HG03442 (cell line): ENCODE data around the gene PCNX1.
"Not testable (repeated sequence)": the region's sequence is repeated elsewhere in the genome, so short reads cannot be mapped to it uniquely, and the experiment has no call there.

Experiments
- ATAC-seq: cut with Tn5 transposase; IDR thresholded peaks from one replicate; pipeline ENCODE4 v1.9.1; 2021; ENCODE audit warnings: mild to moderate bottlenecking, moderate library complexity; ENCODE audit not compliant: unreplicated experiment

The PCNX1 gene

GRCh38 chr14:71119075-71119474 lies 211.8 kb downstream of the PCNX1 start:
- ATAC-seq: no peak

GRCh38 chr14:71119832-71120231 lies 212.6 kb downstream of the PCNX1 start:
- ATAC-seq: no peak

GRCh38 chr14:71121001-71121400 lies 213.7 kb downstream of the PCNX1 start:
- no peak for ATAC-seq

- no peak for ATAC-seq
Observed at GRCh38 chr14:71121711-71122110, 214.5 kb downstream of the PCNX1 start.

GRCh38 chr14:71122866-71123565 lies 215.8 kb downstream of the PCNX1 start:
- ATAC-seq: no peak

- no peak for ATAC-seq
Observed at GRCh38 chr14:71123579-71124135, 216.4 kb downstream of the PCNX1 start.

- ATAC-seq: not testable (repeated sequence)
Observed at GRCh38 chr14:71129716-71130490, 222.6 kb downstream of the PCNX1 start.

- no peak for ATAC-seq
Observed at GRCh38 chr14:71130491-71131179, 223.4 kb downstream of the PCNX1 start.

- ATAC-seq: no peak
Observed at GRCh38 chr14:71133296-71133695, 226.0 kb downstream of the PCNX1 start.

- ATAC-seq: no peak
Observed at GRCh38 chr14:71135496-71135895, 228.2 kb downstream of the PCNX1 start.

- no peak for ATAC-seq
Observed at GRCh38 chr14:71135911-71136310, 228.7 kb downstream of the PCNX1 start.

GRCh38 chr14:71136386-71137060 lies 229.3 kb downstream of the PCNX1 start:
- ATAC-seq: no peak

- no peak for ATAC-seq
Observed at GRCh38 chr14:71137536-71138447, 230.5 kb downstream of the PCNX1 start.

GRCh38 chr14:71138448-71139293 lies 231.4 kb downstream of the PCNX1 start:
- ATAC-seq: no peak

GRCh38 chr14:71139294-71139946 lies 232.2 kb downstream of the PCNX1 start:
- ATAC-seq: no peak

- no peak for ATAC-seq
Observed at GRCh38 chr14:71140157-71140556, 232.9 kb downstream of the PCNX1 start.

- no peak for ATAC-seq
Observed at GRCh38 chr14:71141701-71142374, 234.6 kb downstream of the PCNX1 start.
